ENCODE measurements around the gene TTC38.
"Not testable (repeated sequence)": the region's sequence is repeated elsewhere in the genome, so short reads cannot be mapped to it uniquely, and the experiment has no call there.

Gene TTC38

DNA sequence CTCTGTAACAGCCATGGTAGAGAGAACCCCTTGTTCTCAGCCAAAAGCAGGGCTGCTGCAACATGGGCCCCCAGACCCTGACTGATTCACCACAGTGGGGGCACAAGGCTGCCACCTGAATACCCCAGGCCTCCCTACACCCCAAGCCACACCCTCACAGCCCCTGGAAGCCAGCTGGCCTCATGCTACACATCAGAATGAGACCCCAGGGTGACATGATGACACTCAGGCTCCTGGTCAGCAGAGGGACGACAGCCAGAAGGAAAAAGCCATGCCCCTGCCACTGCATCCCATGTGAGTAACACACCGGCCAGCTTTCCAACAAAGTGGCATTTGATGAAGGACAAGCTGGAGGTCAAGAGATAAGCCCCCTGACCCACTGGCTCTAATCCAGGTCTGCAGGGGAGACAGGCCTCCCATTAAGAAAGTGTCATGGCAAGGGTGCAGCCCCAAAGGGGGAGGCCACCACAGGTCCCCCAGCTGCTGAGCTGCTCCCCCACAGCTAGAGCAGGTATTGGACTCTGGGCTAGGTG is 20.3 kb upstream of the TTC38 start:
- no peak for DNase-seq

DNA sequence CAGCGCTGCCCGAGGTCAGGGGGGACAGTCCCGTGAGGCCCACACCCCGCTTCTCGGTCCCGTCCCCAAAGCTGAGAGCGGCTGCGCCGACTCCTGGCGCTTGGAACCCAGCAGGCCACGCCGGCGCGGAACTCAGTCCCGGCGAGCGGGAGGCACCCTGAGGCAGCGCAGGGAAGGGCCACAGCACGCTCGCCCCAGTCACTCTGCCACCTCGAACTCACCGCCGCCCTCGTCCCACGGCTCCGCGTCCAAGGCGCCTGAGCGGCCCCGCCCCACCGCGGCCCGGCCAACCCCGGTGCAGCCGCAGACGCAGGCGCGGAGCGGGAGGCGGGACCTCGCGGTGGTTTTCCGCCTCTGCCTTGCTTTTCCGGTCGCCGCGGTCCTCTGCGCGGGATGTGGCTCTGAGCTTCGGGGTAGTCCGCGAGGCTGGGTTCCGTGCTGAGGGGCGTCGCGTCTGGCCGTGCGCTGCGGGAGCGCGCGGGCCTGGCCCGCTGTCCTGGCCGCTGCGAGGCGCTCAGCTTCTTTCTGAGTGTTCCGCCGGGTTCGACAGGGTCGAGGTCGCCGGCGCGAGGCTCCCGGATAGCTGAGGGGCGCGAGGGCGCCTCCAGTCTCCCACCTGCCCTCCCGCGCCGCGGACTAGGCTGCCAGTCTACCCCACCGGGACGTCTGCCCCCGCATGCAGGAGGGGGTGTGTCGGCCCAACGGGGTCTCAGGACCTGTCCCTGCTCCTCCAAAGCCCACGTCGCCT is 17.6 kb upstream of the TTC38 start, which contains the start of gene CDPF1:
Gene CDPF1 (minus strand): TSS at position 259 of the 748 bp plus-strand sequence. CDS start 2,009 bp downstream, outside the sequence.
- DNase-seq: peak; percentile 89

DNA sequence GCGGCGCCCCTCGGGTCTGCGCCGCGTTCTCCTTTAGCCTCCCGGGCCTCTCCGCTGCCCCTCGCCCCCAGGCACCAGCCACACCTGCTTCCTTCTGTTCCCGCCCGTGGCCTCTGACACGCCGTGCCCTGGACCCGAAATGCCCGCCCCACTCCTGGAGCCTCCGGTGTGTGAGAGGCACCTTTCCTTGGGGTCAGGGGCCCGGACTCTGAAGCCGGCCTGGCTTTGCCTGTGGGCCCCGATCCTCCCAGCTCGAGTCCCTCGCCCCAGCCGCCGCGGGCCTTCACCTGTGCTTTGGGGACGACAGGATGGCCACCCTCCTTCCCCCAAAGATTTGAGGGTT is 17.1 kb upstream of the TTC38 start:
- peak; percentile 4 to 12 for DNase-seq

DNA sequence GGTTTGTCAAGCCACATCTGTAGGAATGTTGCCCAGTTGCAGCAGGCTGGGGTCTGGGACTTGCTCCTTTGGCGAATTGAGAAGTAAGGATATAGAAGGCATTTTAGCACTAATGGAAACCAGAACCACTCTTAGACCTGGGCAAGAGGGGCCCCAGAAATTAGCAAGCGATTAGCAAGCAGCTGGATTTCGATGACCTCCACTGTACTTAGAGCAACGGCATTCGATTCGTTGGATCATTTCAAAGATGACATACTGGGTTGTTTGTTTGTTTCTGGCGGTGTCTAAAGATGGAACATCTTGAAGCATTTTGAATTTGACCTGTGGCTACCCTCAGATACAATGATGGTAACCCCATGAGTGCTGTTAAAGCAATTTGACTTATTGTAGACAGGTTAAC is 16.5 kb upstream of the TTC38 start:
- DNase-seq: no peak

DNA sequence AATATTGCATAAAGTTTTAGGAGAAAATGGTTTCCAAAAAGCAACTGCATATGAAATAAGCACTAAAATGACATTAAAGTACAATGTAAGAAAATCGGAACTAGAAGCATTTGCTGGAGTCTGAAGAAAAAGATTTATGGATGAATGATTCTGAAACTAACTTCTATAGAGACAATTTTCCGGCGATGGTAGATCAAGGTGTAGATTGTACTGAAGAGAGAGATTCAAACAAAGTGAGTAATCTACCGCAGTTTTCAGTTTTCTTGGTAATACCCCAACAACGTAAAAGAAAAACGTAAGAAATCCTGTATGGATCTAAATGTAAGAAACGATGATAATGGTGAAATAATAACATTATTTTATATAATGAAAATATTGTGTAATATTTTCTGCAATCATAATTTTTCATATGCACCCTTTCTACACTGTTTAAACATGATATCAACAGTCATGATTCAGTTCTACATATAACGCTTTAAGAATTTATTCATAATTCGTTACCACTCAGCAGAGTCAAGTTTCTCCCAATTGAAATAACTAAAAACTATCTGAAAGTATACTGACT is 15.9 kb upstream of the TTC38 start:
- DNase-seq: no peak

DNA sequence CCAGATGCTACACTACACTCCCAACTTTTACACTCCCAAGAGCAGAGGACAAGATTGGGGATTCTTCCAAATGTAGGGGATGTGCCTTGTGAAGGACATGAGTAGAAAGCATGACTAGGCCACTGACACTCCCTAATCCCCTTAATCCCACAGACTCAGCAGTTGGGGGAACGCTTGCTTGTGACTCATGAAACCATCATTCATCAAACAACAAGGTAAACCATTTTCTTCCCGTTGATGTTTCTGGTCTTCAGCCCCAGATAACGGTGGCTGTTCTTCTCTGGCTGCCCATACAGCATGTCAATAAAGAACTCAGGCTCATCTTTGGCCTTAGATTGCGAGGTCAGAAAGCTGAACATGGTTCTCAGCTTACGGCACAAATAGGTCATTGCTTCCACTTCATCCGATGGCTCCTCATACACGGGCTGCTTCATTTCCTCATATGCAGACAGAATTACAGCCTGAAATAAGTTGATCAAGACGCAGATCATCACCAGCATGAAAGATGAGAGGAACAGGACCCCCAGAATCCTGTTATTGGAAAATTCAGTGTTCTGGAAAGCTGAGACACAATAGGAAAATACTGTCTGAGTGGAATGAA is 11.3 kb upstream of the TTC38 start:
- DNase-seq: no peak

DNA sequence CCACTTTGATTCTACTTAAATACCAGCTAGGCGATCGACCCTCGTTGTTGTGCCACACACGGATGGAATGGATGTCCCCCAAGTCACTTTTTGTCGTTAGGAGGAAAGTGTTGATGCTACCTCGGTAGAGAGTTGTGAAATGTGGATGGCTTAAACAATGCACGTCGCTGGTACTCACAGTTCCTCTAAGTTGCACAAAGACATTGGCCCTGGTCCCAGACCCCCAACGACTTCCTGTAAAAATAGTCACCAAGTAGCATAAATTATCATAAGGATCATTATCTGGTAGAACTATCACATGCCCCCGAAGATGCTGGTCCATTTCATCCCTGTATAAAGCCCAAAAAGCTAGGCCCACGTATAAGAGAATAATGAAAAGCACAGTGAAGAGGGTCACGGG is 8.4 kb upstream of the TTC38 start:
- DNase-seq: no peak

DNA sequence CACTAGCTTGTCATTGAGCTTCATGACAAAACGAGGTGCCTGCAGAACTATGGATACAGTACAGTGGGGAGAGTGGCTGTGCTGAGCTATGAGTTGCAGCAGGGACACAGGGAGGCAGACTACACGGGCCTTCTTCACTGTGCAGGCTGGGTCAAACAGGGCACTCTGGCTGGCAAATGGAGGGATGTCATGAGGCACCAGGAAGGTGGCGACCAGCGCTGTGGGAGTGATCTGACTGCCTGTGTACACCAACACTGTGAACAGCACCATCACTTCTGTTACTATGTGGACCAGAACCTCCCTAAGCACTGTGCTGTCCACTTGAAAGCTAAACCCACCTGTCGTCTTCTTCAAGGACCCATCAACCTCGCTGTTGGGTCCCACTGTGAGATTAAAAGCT is 7.8 kb upstream of the TTC38 start:
- no peak for DNase-seq

DNA sequence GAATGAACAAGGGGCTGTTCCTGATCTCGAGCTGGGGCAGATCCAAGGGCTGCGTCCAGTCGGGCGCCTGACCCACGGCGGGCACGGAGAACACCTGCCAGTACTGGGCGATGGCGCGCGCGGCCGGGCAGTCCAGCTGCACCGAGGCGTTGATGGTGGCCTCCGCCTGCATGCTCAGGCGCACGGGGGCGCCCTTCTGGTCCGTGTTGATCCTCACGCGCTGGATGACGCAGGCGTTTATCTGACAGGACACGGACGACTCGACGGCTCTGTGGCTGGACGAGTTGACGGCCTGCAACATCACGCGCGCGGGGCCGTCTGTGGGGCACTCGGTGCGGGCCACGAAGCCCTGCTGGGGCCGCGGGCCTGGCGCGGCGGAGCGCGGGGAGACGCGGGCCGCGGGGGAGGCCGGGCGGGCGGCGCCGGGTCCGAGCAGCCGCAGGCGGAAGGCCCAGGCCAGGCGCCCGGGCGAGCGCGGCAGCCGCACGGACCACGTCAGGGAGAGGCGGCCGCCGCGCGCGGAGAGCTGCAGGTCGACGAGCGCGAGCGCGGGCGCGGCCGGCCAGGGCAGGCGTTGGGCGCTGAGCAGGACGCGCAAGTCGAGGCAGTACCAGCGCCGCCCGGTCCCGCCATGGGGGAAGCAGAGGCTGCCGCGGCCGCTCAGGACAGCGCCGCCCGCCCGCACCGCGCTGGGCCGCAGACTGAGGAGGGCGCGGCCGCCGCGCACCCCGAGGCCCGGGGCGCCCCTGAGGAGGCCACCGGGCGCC is 5.2 kb upstream of the TTC38 start:
- DNase-seq: no peak

DNA sequence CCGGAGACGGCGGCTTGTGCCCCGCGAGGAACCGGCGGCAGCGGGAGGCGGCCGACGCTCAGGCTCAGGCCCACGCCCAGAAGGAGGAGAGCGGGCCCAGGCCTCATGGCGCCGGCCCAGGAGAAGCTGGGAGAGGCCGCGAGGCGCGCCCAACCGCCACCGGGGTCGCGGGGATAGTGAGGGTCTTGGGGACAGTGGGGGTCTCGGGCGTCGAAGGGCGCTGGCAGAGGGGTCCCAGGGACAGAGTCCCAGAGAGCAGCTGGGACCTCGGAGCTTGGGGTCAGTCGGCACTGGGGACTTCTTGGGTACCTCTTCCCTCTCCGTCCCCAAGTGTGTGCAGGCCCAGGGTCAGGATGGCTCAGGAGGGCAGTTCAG is 4.6 kb upstream of the TTC38 start, which contains the start of gene PKDREJ:
Gene PKDREJ (minus strand): TSS at position 128 of the 375 bp plus-strand sequence. CDS start 21 bp downstream, at position 107.
- no peak for DNase-seq

DNA sequence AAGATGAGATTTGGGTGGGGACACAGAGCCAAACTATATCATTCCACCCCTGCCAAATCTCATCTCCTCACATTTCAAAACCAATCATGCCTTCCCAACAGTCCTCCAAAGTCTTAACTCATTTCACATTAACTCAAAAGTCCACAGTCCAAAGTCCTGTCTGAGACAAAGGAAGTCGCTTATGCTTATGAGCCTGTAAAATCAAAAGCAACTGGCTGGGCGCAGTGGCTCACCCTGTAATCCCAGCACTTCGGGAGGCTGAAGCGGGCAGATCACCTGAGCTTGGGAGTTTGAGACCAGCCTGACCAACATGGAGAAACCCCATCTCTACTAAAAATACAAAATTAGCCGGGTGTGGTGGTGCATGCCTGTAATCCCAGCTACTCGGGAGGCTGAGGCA is 3.3 kb upstream of the TTC38 start:
- DNase-seq: not testable (repeated sequence)

DNA sequence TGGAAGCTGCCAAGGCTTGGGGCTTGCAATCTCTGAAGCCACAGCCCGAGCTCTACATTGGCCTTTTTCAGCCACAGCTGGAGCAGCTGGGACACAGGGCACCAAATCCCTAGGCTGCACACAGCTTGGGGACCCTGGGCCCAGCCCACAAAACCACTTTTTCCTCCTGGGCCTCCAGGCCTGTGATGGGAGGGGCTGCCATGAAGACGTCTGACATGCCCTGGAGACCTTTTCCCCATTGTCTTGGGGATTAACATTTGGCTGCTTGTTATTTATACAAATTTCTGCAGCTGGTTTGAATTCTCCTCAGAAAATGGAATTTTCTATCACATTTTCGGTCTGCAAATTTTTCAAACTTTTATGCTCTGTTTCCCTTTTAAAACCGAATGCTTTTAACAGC is 2.2 kb upstream of the TTC38 start:
- DNase-seq: not testable (repeated sequence)

DNA sequence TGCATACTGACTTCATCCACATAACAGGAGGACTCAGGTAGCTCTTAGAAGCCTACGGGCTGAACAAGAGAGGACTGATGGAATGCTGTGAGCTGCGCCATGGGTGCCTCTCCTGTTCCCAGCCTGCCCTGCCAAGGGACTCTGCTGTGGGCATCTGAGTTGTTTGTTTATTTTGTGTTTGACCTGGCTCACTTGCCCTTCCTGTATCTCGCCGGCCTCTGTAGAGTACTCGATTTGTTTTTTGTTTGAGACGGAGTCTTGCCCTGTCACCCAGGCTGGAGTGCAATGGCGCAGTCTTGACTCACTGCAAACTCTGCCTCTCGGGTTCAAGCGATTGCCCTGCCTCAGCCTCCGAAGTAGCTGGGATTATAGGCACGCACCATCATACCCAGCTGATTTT is 1.8 kb downstream of the TTC38 start:
- DNase-seq: no peak

DNA sequence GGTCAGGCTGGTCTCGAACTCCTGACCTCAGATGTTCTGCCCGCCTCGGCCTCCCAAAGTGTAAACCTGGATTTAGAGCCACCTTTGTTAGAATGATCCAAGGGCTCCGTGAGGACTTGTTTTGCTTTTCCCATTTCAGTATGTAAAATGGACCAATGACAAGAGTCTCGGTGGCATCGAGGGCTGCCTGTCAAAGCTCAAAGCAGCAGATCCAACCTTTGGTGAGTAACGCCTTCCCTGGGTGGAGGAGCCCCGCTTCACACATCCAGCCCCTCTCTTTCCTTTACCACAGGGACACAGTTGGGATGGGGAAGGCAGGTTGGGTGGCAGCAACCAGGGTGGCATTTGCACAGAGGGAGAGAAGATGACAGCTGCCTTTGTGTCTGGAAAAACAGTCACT is 4.4 kb downstream of the TTC38 start:
- no peak for DNase-seq

DNA sequence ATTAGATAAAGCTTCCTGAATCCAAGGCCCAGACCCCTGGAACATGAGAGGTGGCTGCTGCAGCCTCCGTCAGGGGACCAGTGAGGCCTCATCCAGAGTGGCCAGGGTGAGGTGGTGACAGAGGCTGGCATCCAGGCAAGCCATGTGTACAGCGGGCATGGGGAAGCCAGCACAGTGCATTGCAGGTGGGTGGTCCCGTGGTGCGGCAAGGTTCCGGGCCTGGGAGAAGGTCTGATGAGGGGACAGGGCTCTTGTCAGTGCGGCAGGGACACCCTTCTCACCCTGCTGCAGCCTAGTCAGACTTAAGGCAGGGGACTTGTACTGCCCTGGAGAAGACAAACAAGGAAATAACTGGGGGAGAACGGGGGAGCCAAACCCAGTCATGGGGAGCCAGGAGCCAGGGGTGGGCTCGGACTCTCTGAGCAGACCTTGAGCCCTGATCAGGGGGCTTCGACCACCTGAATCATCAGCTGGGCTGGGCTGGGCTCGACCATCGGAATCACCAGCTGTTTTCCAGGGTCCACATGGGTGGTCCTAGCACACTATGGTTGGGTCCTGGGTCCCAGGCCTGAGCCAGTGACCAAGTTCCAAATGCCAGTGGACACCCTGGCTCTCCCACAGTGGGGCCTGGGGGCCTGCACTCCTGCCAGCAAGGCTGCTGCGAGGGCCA is 5.1 kb downstream of the TTC38 start:
- DNase-seq: no peak

DNA sequence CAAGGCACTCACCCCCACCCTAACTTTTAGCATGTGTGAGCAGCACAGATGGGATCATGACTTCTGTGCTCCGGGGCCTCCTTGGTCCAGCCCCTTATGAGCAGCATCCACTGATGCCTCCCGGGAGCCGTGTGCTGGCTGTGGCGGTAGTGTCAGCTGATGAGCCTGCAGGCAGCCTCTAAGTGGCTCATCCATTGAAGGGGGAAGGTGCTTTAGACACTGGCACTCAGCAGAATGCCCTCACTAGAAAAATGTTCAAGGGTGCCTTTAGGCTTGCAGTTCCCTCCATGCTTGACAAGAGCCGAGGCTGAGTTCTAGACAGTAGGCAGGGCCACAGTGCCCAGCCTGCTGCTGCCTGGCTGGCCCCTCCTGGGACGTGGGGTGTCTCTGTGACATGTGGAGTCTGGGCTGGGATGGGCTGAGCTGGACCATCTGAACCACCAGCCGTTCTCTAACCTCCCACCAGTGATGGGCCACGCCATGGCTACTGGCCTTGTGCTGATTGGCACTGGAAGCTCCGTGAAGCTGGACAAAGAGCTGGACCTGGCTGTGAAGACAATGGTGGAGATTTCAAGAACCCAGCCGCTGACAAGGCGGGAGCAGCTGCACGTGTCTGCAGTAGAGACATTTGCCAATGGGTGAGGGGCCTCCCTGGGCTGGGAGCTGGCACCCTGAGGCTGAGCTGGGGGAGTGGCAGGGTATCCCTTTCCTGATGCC is 5.8 kb downstream of the TTC38 start:
- DNase-seq: no peak

DNA sequence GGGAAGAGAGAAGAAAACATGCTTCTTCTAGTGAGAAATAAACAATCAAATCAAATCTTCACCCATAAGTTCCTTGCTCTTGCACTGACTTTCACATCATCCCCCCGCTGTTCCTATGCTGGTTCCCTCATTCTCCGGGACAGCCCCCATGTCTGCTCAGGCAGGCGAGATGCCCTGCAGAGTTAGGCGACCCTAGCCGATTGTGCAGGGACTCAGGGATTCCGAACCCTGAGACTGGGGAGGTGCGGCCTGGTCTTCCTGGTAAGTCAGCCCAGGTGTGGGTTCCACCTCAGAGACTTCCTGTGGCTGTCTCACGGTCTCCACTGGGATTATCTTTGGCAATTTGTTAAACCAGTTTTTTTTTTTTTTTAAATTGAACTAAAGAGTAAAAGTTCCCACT is 6.6 kb downstream of the TTC38 start:
- no peak for DNase-seq

DNA sequence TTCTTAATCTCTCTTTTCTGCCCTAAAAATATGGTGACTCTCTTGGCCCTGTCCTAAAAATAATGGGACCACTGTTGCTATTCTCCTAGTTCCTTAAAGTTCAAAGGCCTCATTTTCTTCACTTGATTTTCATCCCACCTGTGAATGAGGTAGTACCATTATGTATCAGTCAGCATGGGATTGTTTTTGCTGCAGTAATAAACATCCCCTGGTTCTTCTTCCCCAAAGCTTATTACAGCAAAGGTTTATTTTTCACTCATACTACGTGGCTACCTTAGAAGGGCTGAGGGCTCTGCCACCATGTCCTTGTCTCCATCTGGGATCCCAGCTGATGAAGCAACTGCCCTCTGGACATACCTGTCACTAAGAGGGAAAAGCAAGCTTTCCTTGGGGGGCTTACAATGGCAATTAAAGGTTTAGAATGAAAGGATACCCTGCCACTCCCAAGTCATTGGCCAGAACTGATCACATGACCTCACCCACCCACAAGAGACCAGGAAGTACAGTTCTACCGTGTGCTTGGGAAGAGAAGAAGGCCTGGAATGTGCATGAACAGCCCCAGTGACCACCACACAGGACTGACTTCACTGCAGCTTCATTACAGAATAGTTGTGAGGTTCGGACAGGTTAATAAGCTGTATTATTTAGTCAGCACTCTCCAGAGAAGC is 7.8 kb downstream of the TTC38 start:
- no peak for DNase-seq

DNA sequence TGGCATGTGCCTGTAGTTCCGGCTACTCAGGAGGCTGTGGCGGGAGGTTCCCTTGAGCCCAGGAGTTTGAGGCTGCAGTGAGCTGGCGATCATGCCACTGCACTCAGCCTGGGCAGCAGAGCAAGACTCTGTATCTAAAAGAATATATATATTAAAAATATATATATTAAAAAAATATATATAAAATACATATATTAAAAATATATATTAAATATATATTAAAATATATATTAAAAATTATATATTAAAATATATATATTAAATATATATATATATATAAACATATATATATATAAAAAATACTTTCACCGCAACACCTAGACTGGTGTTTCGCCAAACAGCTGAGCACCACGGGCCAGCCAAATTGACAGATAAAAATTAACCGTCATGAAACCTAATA is 8.8 kb downstream of the TTC38 start:
- DNase-seq: no peak

DNA sequence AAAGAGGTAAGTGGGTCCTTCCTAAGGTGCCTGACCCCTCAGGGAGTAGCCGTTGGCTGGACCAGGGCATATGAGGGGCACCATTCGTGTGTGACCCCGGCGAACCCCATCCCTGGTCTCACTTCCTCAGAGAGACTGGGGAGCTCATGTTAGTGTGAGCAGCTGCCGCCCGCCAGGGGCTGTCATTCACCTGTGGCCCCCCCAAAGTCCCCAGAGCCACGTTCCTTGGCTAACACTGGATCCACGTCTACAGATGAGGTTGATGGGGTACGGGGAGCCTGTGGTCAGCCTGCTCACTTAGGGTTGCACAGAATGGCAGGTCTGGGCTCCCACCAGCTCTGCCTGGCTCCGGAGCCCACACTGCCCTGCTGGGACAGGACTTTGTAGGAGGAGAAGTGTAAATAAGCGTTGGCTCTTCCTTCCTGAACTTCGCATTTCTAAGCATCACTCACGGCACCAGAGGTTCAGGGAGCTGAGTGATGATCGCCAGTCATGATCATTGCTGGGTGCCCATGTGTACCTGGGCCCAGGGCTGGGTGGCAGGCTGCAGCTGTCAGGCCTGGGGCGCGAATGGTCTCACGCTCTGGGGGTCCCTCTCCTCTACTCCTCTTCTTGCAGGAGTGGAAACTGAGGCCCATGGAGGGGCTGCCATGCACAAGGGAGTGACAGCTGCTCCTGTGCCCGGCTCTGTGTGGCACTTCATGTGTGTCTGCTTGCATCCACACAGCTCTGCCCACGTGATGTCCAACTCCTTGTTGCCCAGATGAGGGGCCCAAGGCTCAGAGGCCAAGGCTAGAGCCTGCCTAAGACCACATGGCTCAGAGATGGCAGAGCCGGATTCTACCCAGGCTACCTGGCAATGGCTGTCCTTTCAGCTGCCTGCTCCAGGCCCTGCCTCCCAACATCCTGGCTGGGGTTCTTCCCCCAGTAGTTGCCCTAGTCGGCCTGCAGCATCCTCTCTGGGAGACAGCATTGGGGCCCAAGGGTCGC is 11.1 kb downstream of the TTC38 start:
- DNase-seq: no peak
